Astrocyte of the cerebellum (primary cell): Measurements from ENCODE around the gene THBS3.
A peak's percentile ranks its signal among the peaks of the same experiment; 100 is the strongest.

Experiments
- DNase-seq: peaks from one replicate; pipeline ENCODE4 v3.0.0-alpha.2; 2011; ENCODE audit warnings: low read depth
- H3K4me3 ChIP-seq: 2 replicates; pipeline ENCODE4 v1.5.1; 2011; ENCODE audit warnings: mild to moderate bottlenecking, low read depth, low read length, moderate library complexity
- in situ Hi-C: cut with HindIII; loops from 2 replicates; pipeline ENCODE4 v1.10.0; 2017; ENCODE audit warnings: low sequenced_read_pairs
- TF ChIP-seq, protein P1 (sequence below): IDR thresholded peaks from 2 replicates; pipeline ENCODE4 v1.5.1; 2012; ENCODE audit warnings: low read length, low read depth, moderate library complexity, mild to moderate bottlenecking; ENCODE audit errors: missing control alignments

Gene THBS3

DNA sequence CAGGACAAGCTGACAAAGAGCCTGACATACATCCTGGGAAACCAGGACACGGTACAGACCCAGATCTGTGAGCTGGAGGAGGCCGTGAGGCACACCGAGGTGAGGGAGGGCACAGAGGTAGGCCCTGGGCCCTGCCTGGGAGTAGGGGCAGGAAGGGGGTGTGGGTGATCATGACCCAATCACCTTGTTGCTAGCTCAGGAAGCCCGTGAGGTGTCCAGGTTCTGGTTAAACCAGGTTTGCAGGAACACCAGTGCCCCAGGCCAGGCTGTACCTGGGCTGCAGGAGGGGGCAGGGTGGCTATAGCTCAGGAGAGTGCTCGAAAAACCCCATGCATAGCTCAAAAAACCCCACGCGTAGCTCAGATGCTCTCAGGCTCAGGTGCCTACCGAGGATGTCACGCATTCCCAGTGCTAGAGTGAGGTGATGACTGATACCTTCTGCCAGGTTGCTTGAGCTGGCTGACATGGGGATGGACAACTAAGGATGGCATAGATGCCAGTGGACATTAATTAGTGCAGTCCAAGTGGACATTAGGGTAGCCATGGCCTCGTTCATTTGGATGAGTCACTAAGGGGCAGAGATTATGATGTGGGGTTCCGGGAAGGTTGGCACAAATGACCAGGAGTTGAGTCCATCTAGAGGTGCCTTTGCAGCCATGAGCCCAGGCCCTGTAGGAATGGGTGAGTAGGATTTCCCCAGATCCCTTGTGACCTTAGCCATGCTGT is 30.3 kb downstream of the THBS3 start:
- no peak for DNase-seq
- in situ Hi-C loops: no loop called here
- TF ChIP-seq, protein P1, sequence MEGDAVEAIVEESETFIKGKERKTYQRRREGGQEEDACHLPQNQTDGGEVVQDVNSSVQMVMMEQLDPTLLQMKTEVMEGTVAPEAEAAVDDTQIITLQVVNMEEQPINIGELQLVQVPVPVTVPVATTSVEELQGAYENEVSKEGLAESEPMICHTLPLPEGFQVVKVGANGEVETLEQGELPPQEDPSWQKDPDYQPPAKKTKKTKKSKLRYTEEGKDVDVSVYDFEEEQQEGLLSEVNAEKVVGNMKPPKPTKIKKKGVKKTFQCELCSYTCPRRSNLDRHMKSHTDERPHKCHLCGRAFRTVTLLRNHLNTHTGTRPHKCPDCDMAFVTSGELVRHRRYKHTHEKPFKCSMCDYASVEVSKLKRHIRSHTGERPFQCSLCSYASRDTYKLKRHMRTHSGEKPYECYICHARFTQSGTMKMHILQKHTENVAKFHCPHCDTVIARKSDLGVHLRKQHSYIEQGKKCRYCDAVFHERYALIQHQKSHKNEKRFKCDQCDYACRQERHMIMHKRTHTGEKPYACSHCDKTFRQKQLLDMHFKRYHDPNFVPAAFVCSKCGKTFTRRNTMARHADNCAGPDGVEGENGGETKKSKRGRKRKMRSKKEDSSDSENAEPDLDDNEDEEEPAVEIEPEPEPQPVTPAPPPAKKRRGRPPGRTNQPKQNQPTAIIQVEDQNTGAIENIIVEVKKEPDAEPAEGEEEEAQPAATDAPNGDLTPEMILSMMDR: no peak
- no peak overlapping the region for H3K4me3 ChIP-seq

DNA sequence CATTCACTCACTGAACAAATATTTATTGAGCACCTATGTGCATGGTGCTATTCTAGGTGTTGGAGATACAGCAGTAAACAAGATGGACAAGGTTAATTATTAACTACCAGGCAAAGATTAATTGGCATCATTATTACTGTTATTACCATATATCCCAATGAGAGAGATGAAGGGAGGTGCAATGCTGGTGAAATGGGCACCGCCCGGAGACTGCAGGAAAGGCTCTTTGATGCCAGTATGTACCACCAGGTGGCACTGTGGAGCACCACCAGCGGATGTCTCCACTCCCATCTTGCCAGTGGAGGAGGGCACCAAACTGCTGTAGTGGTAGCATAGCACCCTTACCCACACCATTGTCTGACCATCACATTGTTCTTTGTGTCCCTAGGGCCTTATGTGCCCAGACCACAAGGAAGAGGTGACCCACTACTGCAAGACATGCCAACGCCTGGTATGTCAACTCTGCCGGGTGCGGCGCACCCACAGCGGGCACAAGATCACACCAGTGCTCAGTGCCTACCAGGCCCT is 31.1 kb downstream of the THBS3 start:
- H3K4me3 ChIP-seq: no peak overlapping the region
- TF ChIP-seq, protein P1: peak; percentile 96
- in situ Hi-C loops: no loop called here
- DNase-seq: peak; percentile 34

DNA sequence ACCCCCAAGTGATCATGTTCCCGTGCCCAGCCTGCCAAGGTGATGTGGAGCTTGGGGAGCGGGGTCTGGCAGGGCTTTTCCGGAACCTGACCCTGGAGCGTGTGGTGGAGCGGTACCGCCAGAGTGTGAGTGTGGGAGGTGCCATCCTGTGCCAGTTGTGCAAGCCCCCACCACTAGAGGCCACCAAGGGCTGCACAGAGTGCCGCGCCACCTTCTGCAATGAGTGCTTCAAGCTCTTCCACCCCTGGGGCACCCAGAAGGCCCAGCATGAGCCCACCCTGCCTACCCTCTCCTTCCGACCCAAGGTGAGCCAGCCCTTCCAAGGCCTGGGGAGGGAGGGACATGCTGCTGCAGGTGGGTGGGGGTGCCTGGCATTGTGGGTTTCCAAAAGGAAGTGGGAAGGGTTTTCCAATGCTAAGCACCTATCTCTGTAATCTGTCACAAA is 31.7 kb downstream of the THBS3 start:
- TF ChIP-seq, protein P1: no peak
- in situ Hi-C loops: no loop called here
- DNase-seq: no peak

DNA sequence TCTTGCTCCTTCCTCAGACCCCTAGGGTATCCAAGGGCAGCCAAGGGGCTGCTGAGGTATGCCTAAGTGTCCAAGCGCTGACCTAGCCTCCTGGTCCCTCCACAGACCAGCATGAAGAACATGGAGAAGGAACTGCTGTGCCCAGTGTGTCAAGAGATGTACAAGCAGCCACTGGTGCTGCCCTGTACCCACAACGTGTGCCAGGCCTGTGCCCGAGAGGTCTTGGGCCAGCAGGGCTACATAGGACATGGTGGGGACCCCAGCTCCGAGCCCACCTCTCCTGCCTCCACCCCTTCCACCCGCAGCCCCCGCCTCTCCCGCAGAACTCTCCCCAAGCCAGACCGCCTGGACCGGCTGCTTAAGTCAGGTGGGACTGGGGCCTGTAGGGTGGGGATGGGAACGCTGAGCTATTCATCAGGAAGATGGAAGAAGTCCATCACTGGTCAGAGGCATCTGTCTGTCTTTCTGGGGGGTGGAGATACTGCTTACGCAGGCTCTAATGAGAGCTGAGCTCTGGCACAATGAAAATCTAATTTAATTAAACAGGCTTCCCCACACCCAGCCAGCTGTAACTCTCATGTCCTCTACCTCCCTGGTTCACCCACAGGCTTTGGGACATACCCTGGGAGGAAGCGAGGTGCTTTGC is 32.3 kb downstream of the THBS3 start:
- peak overlapping the region; percentile 96 for H3K4me3 ChIP-seq
- DNase-seq: no peak
- TF ChIP-seq, protein P1: no peak
- in situ Hi-C loops: no loop called here

More for the DNA sequence above, 31.7 kb downstream of the THBS3 start:
- no peak overlapping the region for H3K4me3 ChIP-seq

DNA sequence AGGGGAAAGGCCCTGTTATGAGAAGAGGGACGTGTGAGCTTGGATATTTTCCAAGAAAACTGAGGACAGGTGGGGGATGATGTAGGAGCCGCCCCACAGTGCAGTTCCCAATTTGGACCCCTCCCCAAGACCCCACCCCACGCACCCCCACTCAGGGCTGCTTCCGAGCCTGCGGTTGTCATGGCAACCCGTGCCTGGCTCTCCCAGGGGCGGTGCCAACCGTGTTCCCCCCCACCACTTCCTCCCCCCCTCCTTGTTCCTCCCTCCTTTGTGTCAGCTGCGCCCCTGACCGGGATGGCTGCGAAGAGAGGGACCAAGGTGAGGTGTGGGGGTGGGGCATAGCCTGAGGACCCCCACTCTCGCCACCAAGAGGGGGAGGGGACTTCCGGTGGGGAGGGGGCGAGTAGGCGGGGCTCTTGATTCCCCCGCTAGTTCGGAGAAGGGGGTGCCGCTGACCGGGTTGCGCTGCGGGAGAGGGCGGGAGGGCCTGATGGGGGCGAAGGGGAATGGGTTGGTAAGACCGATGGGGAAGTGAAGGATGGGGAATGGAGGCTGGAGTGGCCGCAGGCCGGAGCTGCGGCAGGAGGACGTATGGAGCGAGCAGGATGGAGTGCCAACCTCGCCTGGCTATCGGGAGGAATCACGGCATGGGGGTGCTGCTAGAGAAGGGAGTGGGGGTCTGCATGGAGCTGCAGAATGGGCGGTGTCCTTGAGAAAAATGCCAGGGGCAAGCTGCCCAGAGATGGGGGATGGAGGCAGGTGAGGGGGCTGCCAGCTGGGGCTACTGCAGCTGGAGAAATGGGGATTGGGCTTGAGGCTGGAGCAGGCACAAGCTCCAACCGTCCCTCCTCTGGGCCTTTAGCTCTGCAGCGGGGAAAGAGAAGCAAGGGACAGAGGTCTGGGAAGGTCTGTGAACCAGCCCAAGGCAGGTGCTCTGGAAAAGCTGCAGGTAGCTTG is 33.1 kb downstream of the THBS3 start:
- in situ Hi-C loops: no loop called here
- DNase-seq: no peak
- TF ChIP-seq, protein P1: no peak
- H3K4me3 ChIP-seq: peak overlapping the region; percentile 96
